HG03280 (cell line): ENCODE data around the gene TKTL1.

Source experiments
- ATAC-seq: cut with Tn5 transposase; IDR thresholded peaks from one replicate; pipeline ENCODE4 v1.9.1; 2021; ENCODE audit warnings: mild to moderate bottlenecking, moderate library complexity; ENCODE audit not compliant: unreplicated experiment

TKTL1 gene

GRCh38 chrX:154358829-154359228, 63.2 kb downstream of the TKTL1 start:
- no peak for ATAC-seq

DNA sequence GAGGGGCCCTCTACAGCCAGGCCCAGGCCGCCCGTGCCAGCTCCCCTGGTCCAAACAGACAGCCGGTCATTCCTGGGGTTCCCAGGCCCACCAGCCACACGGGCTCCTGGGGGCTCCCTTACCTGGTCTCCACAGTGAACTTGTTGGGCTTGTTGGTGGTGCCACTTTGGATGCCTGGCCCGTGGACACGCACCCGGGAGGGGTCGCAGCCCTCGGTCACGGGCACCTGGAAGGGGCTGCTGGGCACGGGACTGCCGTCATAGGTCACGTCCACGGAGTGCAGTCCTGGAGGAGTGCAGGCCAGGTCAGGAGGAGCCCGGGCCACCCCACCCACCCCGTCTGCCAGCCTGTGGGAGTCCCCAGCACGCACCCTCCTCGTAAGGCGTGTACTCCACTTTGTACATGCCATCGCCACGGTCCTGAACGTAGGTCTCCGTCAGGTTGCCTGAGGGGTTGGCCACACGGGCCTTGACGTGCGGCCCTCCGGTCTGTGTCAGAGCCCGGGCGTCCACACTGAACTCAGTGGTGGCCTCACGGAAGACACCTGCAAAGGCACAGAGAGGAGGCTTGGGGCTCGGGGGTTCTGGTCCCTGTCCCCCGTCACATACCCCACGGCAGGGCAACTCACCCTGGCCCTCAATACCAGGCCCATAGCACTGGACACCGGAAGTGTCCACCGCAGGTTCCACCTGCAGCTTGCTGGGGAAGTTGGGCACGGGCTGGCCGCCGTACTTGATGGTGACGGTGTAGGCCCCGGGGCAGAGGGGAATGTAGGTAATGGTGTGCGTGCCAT, 64.0 kb downstream of the TKTL1 start:
- ATAC-seq = no peak

GRCh38 chrX:154360155-154360713, 64.6 kb downstream of the TKTL1 start:
- no peak for ATAC-seq

DNA sequence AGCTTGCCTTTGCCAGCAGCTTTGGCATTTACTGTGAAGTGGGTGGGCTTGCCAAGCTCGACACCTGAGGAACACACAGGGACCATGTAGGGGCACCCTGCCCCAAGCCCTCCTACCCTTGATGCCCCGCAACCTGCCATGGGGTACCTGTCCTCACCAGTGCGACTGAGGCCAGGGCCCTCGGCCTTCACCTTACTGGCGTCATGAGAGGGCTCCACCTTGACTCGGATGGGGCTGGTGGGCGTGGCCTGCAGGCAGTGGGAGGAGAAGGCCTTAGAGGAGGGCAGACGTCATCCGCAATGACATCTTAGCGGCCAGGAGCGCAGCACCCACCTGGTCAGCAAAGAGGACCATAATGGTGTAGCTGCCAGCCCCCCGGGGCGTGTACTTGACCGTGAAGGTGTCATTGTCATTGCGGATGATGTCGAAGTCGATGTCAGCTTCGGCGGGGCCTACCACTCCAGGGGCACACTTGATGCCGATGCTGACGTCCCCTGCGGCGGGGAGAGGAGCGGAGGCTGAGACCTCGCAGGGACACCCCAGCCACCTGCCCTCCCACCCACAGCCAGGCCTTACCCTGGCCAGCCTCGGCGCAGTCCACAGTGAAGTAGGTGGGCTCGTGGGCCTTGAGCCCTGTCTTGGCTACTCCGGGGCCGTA, 66.6 kb downstream of the TKTL1 start:
- no peak for ATAC-seq

GRCh38 chrX:154363706-154364439, 68.3 kb downstream of the TKTL1 start:
- no peak for ATAC-seq

GRCh38 chrX:154365052-154365600, 69.5 kb downstream of the TKTL1 start:
- no peak for ATAC-seq

DNA sequence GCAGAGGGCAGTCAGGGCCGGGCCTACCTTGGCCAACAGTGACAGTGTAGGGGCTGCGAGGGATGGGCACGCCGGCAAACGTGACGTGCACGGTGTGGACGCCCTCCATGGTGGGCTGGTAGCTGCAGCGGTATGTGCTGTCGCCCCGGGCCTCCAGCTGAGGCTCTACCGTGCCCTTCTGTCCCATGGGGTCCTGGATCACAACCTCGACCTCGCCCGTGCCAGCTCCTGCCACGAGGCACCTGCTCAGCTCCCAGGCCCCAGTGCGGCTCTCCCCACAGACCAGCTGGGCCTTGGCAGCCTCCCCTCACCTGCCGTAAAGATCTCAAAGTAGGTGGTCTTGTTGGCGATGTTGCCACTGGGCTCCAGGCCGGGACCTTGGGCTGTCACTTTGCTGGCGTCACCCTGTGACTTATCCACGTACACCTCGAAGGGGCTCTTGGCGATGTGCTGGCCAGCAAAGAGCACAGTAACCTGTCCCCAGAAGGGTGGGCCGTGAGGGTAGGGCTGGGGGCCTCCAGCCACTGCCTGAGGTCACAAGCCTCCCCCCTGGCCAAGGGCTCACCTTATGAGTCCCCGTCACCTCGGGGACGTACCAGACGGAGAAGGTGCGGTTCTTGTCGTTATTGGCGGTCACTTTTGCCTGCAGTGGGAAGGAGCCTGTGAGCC, 70.5 kb downstream of the TKTL1 start:
- ATAC-seq = no peak

GRCh38 chrX:154366666-154367055, 71.1 kb downstream of the TKTL1 start:
- no peak for ATAC-seq

DNA sequence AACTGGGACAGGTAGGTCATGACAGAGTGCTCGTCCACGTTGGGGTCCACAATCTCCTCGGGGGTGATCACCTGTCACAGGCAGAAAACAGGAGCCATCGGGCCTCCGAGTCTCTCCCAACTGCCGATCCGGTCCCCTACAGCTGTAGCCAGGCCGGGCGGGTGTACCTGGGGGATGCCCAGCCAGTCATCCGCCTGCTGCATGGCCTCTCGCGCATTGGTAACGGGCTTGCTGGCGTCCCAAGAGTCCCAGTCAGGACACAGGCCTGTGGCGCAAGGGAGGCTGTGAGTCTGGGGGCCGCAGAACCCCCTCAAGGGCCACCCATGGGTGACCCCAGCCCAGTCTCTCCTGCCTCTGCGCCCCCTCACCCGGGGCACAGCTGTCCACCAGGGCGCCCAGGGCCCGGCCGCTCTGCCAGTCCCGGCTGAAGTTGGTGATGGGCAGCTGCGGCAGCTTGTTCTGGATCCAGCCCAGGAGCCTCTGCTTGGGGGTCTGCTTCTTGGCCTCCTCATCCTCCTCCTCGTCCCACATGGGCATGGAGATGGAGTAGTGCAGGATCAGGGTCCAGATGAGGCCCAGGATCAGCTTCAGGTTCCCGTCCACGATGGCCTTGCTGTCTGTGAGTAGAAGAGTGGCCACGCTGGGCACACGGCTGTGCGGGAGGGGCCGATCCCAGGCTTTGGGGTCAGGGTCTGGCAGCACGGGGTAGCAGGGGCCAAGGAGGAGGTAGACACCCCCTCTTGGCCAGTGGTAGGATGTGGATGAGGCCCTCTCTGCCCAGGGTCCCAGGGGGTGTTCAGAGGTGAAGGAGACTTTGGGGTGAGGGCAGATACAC, 72.1 kb downstream of the TKTL1 start:
- ATAC-seq = no peak

DNA sequence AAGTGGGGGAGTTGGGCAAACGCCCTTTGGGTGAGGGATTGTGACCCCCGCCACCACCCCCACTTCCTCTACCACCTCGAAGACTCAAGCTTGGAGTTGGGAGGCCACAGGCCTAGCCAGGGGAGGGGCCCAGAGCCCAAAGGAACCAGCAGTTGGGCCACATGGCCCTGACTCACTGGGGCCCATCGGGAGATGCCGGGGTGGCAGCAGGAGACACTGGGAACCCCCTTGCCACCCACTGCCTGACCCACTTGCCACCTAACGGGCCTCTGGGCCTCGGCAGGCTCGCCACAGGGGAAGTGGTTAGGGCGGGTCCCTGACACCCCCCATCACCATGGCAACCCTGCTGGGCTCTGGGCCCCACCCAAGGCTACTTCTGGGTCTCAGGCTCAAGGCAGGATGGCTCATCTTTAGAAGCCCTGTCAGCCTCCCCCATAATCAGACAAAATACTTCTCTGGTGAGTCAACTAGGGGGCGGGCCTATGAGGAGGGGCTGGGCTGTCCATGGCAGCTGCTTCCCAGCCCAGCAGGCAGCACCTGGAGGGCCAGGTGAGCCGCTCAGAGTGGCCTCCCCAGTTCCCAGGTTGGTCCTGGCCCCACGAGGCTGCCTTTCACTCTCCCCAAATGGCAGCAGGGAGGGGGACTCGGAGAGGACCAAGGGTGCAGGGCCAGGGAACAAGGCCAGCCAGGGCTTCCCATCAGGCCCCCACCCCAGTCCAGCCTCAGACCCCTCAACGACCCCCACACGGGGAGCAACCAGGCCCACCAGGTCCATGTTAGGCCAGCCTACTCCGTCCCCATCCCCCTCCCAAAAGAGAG, 73.2 kb downstream of the TKTL1 start:
- peak; percentile 24 for ATAC-seq

- ATAC-seq = no peak
These were observed 74.1 kb downstream of the TKTL1 start for GRCh38 chrX:154369449-154370299.

DNA sequence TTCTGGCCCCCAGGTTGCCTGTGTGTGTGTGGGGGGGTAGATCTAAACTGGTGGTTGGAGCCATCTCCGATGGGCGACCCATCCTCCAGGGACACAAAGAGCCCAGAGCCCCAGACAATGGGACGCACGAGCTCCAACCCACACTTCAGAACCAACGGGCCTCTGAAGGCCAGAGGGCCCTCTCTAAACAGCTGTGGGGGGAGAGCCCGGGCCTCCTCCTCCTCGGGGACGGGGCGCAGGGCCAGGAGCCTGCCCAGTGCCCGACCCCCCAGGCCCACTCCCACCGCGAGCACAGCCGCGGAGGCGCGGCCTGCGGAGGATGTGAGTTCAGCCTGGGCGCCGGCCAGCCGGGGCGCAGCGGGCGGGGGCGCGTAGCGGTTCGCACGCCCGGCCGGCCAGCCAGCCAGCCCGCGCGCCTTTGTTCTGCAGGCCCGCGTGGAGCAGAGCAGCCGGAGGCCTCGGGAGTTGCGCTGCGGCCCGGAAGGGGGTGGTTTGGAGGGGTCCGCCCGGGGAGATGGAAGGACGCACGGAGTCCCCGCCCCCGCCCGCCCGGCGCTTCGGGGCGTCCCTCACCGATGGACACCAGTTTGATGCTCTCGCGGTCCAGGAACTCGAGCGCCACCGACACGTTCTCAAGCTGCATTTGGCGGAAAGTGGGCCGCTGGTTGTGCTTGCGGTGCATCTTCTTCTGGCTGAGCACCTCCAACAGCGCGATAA, 74.9 kb downstream of the TKTL1 start:
- no peak for ATAC-seq

GRCh38 chrX:154371017-154371788, 75.6 kb downstream of the TKTL1 start:
- ATAC-seq = peak; percentile 77

- ATAC-seq = peak; percentile 1
These were observed 76.2 kb downstream of the TKTL1 start for GRCh38 chrX:154371789-154372300.

DNA sequence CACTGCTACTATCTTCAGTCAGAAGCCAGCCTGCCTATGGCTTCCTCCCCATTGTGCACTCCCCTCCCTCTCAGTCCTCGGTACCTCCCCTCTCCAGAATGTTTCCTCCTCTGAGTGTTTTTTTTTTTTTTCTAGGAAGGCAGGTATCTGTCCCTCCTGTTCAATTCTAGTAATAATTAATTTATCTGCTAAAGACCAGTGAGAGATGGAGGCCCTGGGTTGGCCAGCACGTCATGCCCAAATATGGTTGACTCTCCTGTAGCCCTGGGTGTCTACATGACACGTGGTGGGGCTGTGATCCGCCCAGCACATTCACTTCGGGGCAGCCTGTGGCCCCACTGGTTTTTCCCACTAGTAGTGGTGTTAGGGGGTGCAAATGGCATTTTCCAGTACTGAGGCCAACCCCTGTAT, 77.0 kb downstream of the TKTL1 start:
- ATAC-seq = no peak
